ENCODE results near the gene SENP3. TPM values are rescaled to one million over a fixed set of nuclear protein-coding genes. Genes with fewer than 3 reads are reported as not detected.
A peak's percentile ranks its signal among the peaks of the same experiment; 100 is the strongest.

The SENP3 gene
- total and polyA plus RNA-seq, 2 of the 13 experiments (the other 11 are each of a cell fraction or from before 2014, with no cell fraction given) = 55.8 to 75.4 TPM

DNA sequence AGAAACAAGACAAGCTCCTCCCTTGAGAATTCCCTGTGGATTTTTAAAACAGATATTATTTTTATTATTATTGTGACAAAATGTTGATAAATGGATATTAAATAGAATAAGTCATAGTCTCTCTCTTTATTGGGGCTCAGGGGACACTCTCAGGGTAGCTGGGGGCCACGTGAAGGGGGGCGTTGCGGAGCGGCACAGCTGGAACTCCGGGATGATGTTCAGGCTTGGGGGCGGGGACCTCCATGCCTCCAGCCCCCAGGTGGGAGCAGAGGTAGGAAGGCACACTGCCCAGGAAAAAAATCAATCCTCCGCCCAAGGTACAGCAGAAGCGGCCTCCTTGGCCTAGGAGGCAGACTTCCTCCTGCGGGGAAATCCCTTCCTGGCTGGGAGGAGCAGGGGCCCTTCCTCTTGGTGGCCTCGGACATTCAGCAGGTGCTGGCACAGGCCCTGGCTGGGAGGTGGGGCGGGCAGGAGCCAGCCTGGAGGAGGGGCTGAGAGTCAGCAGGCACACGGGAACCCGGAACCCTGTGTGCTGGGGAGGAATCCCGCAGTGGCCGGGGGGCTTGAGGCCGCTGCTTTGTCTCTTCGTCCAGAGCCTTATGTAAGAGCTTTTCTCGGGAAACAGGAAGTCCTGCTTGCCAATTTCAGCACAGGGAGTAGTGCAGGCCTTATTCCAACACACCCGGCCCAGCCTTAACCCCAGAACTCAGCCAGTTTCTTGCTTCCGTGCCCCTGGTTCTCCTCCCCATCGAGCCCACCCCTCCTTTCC, 3.8 kb upstream of the SENP3 start (continued):
- TF ChIP-seq, protein P1, sequence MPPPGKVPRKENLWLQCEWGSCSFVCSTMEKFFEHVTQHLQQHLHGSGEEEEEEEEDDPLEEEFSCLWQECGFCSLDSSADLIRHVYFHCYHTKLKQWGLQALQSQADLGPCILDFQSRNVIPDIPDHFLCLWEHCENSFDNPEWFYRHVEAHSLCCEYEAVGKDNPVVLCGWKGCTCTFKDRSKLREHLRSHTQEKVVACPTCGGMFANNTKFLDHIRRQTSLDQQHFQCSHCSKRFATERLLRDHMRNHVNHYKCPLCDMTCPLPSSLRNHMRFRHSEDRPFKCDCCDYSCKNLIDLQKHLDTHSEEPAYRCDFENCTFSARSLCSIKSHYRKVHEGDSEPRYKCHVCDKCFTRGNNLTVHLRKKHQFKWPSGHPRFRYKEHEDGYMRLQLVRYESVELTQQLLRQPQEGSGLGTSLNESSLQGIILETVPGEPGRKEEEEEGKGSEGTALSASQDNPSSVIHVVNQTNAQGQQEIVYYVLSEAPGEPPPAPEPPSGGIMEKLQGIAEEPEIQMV (CRISPR knock-in tag; IDR thresholded peaks at IDR 0.05; ENCODE audit: low read depth) = peak; percentile 55; the same call in 1 of the 2 replicates
- no peak for TF ChIP-seq ZNF557 (CRISPR knock-in tag; IDR thresholded peaks at IDR 0.05)
- TF ChIP-seq KDM3A (CRISPR knock-in tag; IDR thresholded peaks at IDR 0.05; ENCODE audit: low read depth) = peak; percentile 18; the same call in 1 of the 2 replicates
- TF ChIP-seq SOX13 (IDR thresholded peaks at IDR 0.05) = no peak
- peak in 1 of 2 experiments; percentile 18; a peak in 1 of 4 replicates for TF ChIP-seq SOX13 (CRISPR knock-in tag; conservative IDR thresholded peaks at IDR 0.05 in 1 of 2, IDR thresholded peaks at IDR 0.05 in 1 of 2)
- no peak for TF ChIP-seq ZNF572 (CRISPR knock-in tag; IDR thresholded peaks at IDR 0.05)
- peak; percentile 40; the same call in 1 of the 2 replicates for TF ChIP-seq ZNF44 (CRISPR knock-in tag; IDR thresholded peaks at IDR 0.05)
- TF ChIP-seq NFIC (IDR thresholded peaks at IDR 0.05; ENCODE audit: low read length) = no peak
- no peak for TF ChIP-seq RNF2 (conservative IDR thresholded peaks at IDR 0.05; ENCODE audit: low read depth)
- TF ChIP-seq GFI1 (CRISPR knock-in tag; IDR thresholded peaks at IDR 0.05; ENCODE audit: borderline replicate concordance) = no peak
- TF ChIP-seq FOXJ3 (CRISPR knock-in tag; IDR thresholded peaks at IDR 0.05; ENCODE audit: borderline replicate concordance) = no peak
- TF ChIP-seq, protein P2, sequence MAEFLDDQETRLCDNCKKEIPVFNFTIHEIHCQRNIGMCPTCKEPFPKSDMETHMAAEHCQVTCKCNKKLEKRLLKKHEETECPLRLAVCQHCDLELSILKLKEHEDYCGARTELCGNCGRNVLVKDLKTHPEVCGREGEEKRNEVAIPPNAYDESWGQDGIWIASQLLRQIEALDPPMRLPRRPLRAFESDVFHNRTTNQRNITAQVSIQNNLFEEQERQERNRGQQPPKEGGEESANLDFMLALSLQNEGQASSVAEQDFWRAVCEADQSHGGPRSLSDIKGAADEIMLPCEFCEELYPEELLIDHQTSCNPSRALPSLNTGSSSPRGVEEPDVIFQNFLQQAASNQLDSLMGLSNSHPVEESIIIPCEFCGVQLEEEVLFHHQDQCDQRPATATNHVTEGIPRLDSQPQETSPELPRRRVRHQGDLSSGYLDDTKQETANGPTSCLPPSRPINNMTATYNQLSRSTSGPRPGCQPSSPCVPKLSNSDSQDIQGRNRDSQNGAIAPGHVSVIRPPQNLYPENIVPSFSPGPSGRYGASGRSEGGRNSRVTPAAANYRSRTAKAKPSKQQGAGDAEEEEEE (CRISPR knock-in tag; IDR thresholded peaks at IDR 0.05; ENCODE audit: borderline replicate concordance) = no peak
- no peak for TF ChIP-seq ZNF550 (CRISPR knock-in tag; IDR thresholded peaks at IDR 0.05; ENCODE audit: borderline replicate concordance)
- no peak for TF ChIP-seq HOXA5 (CRISPR knock-in tag; IDR thresholded peaks at IDR 0.05)
- no peak; the same call in 1 of the 2 replicates for TF ChIP-seq FOXC1 (CRISPR knock-in tag; IDR thresholded peaks at IDR 0.05; ENCODE audit: borderline replicate concordance)
- TF ChIP-seq MTF2 (CRISPR knock-in tag; IDR thresholded peaks at IDR 0.05; ENCODE audit: borderline replicate concordance) = no peak
- TF ChIP-seq ZNF644 (CRISPR knock-in tag; IDR thresholded peaks at IDR 0.05; ENCODE audit: low read depth) = no peak
- TF ChIP-seq ZNF567 (CRISPR knock-in tag; IDR thresholded peaks at IDR 0.05; ENCODE audit: borderline replicate concordance) = no peak
- no peak for TF ChIP-seq NCOR1 (IDR thresholded peaks at IDR 0.05; ENCODE audit: borderline replicate concordance, low read length)
- TF ChIP-seq, protein P3, sequence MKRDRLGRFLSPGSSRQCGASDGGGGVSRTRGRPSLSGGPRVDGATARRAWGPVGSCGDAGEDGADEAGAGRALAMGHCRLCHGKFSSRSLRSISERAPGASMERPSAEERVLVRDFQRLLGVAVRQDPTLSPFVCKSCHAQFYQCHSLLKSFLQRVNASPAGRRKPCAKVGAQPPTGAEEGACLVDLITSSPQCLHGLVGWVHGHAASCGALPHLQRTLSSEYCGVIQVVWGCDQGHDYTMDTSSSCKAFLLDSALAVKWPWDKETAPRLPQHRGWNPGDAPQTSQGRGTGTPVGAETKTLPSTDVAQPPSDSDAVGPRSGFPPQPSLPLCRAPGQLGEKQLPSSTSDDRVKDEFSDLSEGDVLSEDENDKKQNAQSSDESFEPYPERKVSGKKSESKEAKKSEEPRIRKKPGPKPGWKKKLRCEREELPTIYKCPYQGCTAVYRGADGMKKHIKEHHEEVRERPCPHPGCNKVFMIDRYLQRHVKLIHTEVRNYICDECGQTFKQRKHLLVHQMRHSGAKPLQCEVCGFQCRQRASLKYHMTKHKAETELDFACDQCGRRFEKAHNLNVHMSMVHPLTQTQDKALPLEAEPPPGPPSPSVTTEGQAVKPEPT (CRISPR knock-in tag; IDR thresholded peaks at IDR 0.05; ENCODE audit: low read depth) = peak; percentile 57; the same call in 1 of the 2 replicates
- TF ChIP-seq, protein P4, sequence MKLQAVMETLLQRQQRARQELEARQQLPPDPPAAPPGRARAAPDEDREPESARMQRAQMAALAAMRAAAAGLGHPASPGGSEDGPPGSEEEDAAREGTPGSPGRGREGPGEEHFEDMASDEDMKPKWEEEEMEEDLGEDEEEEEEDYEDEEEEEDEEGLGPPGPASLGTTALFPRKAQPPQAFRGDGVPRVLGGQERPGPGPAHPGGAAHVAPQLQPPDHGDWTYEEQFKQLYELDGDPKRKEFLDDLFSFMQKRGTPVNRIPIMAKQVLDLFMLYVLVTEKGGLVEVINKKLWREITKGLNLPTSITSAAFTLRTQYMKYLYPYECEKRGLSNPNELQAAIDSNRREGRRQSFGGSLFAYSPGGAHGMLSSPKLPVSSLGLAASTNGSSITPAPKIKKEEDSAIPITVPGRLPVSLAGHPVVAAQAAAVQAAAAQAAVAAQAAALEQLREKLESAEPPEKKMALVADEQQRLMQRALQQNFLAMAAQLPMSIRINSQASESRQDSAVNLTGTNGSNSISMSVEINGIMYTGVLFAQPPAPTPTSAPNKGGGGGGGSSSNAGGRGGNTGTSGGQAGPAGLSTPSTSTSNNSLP (IDR thresholded peaks at IDR 0.05; ENCODE audit: low read depth, low read length) = no peak
- TF ChIP-seq FOXP1 (IDR thresholded peaks at IDR 0.05) = no peak
- TF ChIP-seq FOXP1 (CRISPR knock-in tag; IDR thresholded peaks at IDR 0.05) = no peak
- no peak for TF ChIP-seq ZKSCAN5 (CRISPR knock-in tag; IDR thresholded peaks at IDR 0.05)
- TF ChIP-seq MED13 (CRISPR knock-in tag; IDR thresholded peaks at IDR 0.05) = no peak
